ENCODE data around the gene NHP2. TPM values are rescaled to one million over a fixed set of nuclear protein-coding genes. Genes with fewer than 3 reads are reported as not detected.

NHP2 gene
- total RNA-seq, 2 experiments from 2014 or later = 42.2 to 44.5 TPM

- ChIA-PET POLR2A (interaction anchor here (1.0 to 1.3 kb wide), 2 partner anchors 10 to 60 kb away, joined by 3 read pairs; partner anchors contain the start of gene NHP2), CTCF (interaction anchor here (3.4 kb wide), 1 partner anchor 23 kb away, joined by 15 read pairs; no protein-coding TSS in a partner anchor)
- Histone ChIP-seq H3K9me3 (ENCODE audit: control insufficient read depth in 1 of 2, insufficient read depth in 1 of 2, low read length in 2 of 2) (no peaks in the 10 kb centered on the region), H3K27me3 (ENCODE audit: control insufficient read depth in 1 of 2, insufficient read depth in 2 of 2, low read length in 2 of 2) (no peaks in the 10 kb centered on the region), H3K4me3 (ENCODE audit: low read length) (no peak overlapping the region), H3K4me1 (ENCODE audit: insufficient read depth, low read length) (peaks cover 6% of the 10 kb centered on the region), H3K36me3 (ENCODE audit: insufficient read depth, low read length) (peaks cover 68% of the 10 kb centered on the region), H3K27ac (ENCODE audit: low read depth in 1 of 2, low read length in 2 of 2) (no peak overlapping the region)
- H3K27ac Mint-ChIP-seq = no peak overlapping the region
- no peaks in the 10 kb centered on the region for H3K9me3 Mint-ChIP-seq
- DNase-seq = no peak
- H3K36me3 Mint-ChIP-seq (ENCODE audit: low read depth) = peaks cover 80% of the 10 kb centered on the region
- ATAC-seq (ENCODE audit: poor library complexity) = no peak
- intact Hi-C loops (cut with DNase I, micrococcal nuclease) = no loop called here
- H3K4me1 Mint-ChIP-seq (ENCODE audit: low read depth) = no peaks in the 10 kb centered on the region
- TF ChIP-seq CTCF (IDR thresholded peaks at IDR 0.05) = no peak
- H3K27me3 Mint-ChIP-seq = no peaks in the 10 kb centered on the region
- no peak overlapping the region for H3K4me3 Mint-ChIP-seq
Measured at GRCh38 chr5:178143901-178144300, 9.8 kb downstream of the NHP2 start.

DNA sequence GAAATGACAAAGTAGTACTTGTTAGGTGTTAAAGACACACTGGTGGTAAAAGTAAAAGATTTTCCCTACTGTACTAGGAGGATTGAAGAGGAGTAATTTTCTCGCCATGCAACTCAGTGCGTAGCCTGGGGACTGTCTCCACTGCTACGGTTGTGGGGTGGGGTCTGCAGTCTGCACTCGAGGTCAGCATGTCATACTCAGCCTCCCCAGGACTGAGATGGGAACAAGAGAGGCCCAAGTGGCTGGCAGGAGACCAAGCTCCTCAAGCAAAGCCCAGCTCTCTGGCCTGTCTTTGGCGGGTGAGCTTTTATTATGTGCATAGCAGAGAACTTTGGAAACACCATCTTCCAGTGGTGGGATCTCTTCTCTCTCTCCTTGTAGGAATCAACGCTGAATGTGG lies 10.4 kb downstream of the NHP2 start:
- H3K9me3 ChIP-seq (ENCODE audit: control insufficient read depth in 1 of 2, insufficient read depth in 1 of 2, low read length in 2 of 2) = no peaks in the 10 kb centered on the region
- Mint-ChIP-seq H3K9me3 (no peaks in the 10 kb centered on the region), H3K4me3 (no peak overlapping the region), H3K4me1 (ENCODE audit: low read depth) (no peaks in the 10 kb centered on the region), H3K36me3 (ENCODE audit: low read depth) (peaks cover 78% of the 10 kb centered on the region), H3K27ac (no peak overlapping the region), H3K27me3 (no peaks in the 10 kb centered on the region)
- no peaks in the 10 kb centered on the region for H3K27me3 ChIP-seq (ENCODE audit: control insufficient read depth in 1 of 2, insufficient read depth in 2 of 2, low read length in 2 of 2)
- ChIA-PET POLR2A (interaction anchor here (1.0 kb wide), 1 partner anchor 10 kb away, joined by 3 read pairs; the partner anchor contains the start of gene NHP2), CTCF (interaction anchor here (3.4 kb wide), 1 partner anchor 22 kb away, joined by 15 read pairs; no protein-coding TSS in a partner anchor)
- no peak overlapping the region for H3K27ac ChIP-seq (ENCODE audit: low read depth in 1 of 2, low read length in 2 of 2)
- peaks cover 61% of the 10 kb centered on the region for H3K36me3 ChIP-seq (ENCODE audit: insufficient read depth, low read length)
- ATAC-seq (ENCODE audit: poor library complexity) = no peak
- no peak overlapping the region for H3K4me3 ChIP-seq (ENCODE audit: low read length)
- TF ChIP-seq CTCF (IDR thresholded peaks at IDR 0.05) = no peak
- intact Hi-C loops (cut with DNase I, micrococcal nuclease) = no loop called here
- DNase-seq = no peak
- peaks cover 6% of the 10 kb centered on the region for H3K4me1 ChIP-seq (ENCODE audit: insufficient read depth, low read length)

DNA sequence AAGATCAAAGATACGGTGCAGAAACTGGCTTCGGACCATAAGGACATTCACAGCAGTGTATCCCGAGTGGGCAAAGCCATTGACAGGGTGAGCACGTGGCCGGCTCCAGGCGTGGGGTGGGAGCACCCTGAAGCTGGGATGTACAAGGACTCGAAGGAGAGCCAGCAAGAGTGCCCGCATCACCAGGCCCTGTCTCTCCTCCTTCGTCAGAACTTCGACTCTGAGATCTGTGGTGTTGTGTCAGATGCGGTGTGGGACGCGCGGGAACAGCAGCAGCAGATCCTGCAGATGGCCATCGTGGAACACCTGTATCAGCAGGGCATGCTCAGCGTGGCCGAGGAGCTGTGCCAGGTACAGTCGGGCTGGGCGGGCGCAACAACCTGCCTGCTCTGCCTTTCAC lies 11.0 kb downstream of the NHP2 start:
- ATAC-seq (ENCODE audit: poor library complexity) (no peak), DNase-seq (no peak)
- intact Hi-C loops (cut with DNase I, micrococcal nuclease) = no loop called here
- H3K36me3 ChIP-seq (ENCODE audit: insufficient read depth, low read length) = peaks cover 55% of the 10 kb centered on the region
- TF ChIP-seq CTCF (IDR thresholded peaks at IDR 0.05) = no peak
- H3K27ac ChIP-seq (ENCODE audit: low read depth in 1 of 2, low read length in 2 of 2) = no peak overlapping the region
- ChIA-PET POLR2A (no interaction called here), CTCF (interaction anchor here (3.4 kb wide), 1 partner anchor 21 kb away, joined by 15 read pairs; no protein-coding TSS in a partner anchor)
- no peak overlapping the region for H3K4me3 ChIP-seq (ENCODE audit: low read length)
- H3K27ac Mint-ChIP-seq = no peak overlapping the region
- no peaks in the 10 kb centered on the region for H3K27me3 ChIP-seq (ENCODE audit: control insufficient read depth in 1 of 2, insufficient read depth in 2 of 2, low read length in 2 of 2)
- no peak overlapping the region for H3K4me3 Mint-ChIP-seq
- H3K9me3 ChIP-seq (ENCODE audit: control insufficient read depth in 1 of 2, insufficient read depth in 1 of 2, low read length in 2 of 2) = no peaks in the 10 kb centered on the region
- no peaks in the 10 kb centered on the region for H3K27me3 Mint-ChIP-seq
- peaks cover 78% of the 10 kb centered on the region for H3K36me3 Mint-ChIP-seq (ENCODE audit: low read depth)
- peaks cover 6% of the 10 kb centered on the region for H3K4me1 ChIP-seq (ENCODE audit: insufficient read depth, low read length)
- peaks cover 3% of the 10 kb centered on the region for H3K4me1 Mint-ChIP-seq (ENCODE audit: low read depth)
- H3K9me3 Mint-ChIP-seq = no peaks in the 10 kb centered on the region

Data from CD4-positive, alpha-beta T cell (primary cell).